Measurements from ENCODE around the gene PA2G4. TPM values are rescaled to one million over a fixed set of nuclear protein-coding genes. Genes with fewer than 3 reads are reported as not detected.
A peak's percentile ranks its signal among the peaks of the same experiment; 100 is the strongest.

The PA2G4 gene
- total and polyA plus RNA-seq, 10 of the 15 experiments (the other 5 are each of a cell fraction or from before 2014, with no cell fraction given): 148 to 514 (median 406) TPM

- WGBS (ENCODE audit: insufficient coverage, insufficient replicate concordance, low lambda C conversion rate, missing lambda C conversion rate): 1% methylated on average over 61 of the region's 61 CpGs
- H3K9me3 ChIP-seq (replicated peaks; ENCODE audit: control insufficient read depth, insufficient read depth, low read length): no peaks in the 10 kb centered on the region
- H3K4me2 ChIP-seq (ENCODE audit: control insufficient read depth, insufficient read depth): peak within 1 kb of the TSS; percentile 99
- FAIRE-seq: peak; percentile 99
- no TSS peak for BruUV-seq (replicated peaks)
- ChIA-PET SMC1A (ENCODE audit: uncharacterized antibody, unreplicated experiment) (interaction anchor here (0.6 to 4.5 kb wide), 14 partner anchors 10 to 380 kb away, joined by 3 to 50 read pairs (median 4); partner anchors contain the start of genes ESYT1, MYL6B, PA2G4 and RNF41), RAD21 (ENCODE audit: unreplicated experiment) (interaction anchor here (0.5 to 3.9 kb wide), 19 partner anchors 10 to 646 kb away, joined by 3 to 57 read pairs (median 5); partner anchors contain the start of genes ANKRD52, ESYT1, MYL6B and ORMDL2), POLR2A (interaction anchor here (0.6 to 5.5 kb wide), 22 partner anchors 9 to 528 kb away, joined by 3 to 95 read pairs (median 4); partner anchors contain the start of genes ANKRD52, ATP5F1B, CNPY2 and COQ10A), CTCF (interaction anchor here (0.5 to 4.5 kb wide), 29 partner anchors 10 to 762 kb away, joined by 3 to 121 read pairs (median 5); partner anchors contain the start of genes ANKRD52, CD63, ESYT1 and MYL6B)
- H3K36me3 ChIP-seq (ENCODE audit: control insufficient read depth in 2 of 2, insufficient read depth in 2 of 2, low read length in 1 of 2): peaks cover 0 to 3% of the 10 kb centered on the region in 2 experiments; a peak in 1 of 4 replicates
- in situ Hi-C loops (cut with MboI) (no loop called here), intact Hi-C loops (cut with micrococcal nuclease; ENCODE audit: unreplicated experiment) (loop anchor here (1.0 to 5.0 kb wide), 10 partner anchors 8 to 569 kb away; partner anchors contain the start of genes ANKRD52, CNPY2, DNAJC14 and MYL6B)
- H2AFZ ChIP-seq (ENCODE audit: control insufficient read depth, low read depth, low read length): peak within 1 kb of the TSS; percentile 74
- H3K79me2 ChIP-seq (ENCODE audit: control insufficient read depth, insufficient read depth, low read length): peaks cover 28% of the 10 kb centered on the region
- H3K27me3 ChIP-seq (replicated peaks in 1 of 2; ENCODE audit: control insufficient read depth in 2 of 2, insufficient read depth in 2 of 2, low read length in 1 of 2): no peaks in the 10 kb centered on the region
- peak within 1 kb of the TSS; percentile 79 for H3K27ac ChIP-seq (ENCODE audit: control insufficient read depth, insufficient read depth)
- H3K4me1 ChIP-seq (ENCODE audit: control insufficient read depth, insufficient read depth, low read length): peaks cover 15% of the 10 kb centered on the region
- no peaks in the 10 kb centered on the region for H4K20me1 ChIP-seq (ENCODE audit: control insufficient read depth, insufficient read depth)
- ATAC-seq: peak; percentile 86
- H3K4me3 ChIP-seq: peak within 1 kb of the TSS; percentile 90
- peak; percentile 99 for DNase-seq (ENCODE audit: low read depth, low spot score)
- peak within 1 kb of the TSS; percentile 80 for H3K9ac ChIP-seq (ENCODE audit: control insufficient read depth, insufficient read depth, low read length)
- peak; percentile 73 for TF ChIP-seq PBX3 (IDR thresholded peaks at IDR 0.05; ENCODE audit: insufficient replicate concordance, low read depth, low read length)
- TF ChIP-seq SIX5 (IDR thresholded peaks at IDR 0.05; ENCODE audit: low read depth, low read length, severe bottlenecking): peak; percentile 60
- no peak for TF ChIP-seq ZNF24 (IDR thresholded peaks at IDR 0.05)
- TF ChIP-seq ZNF207 (IDR thresholded peaks at IDR 0.05; ENCODE audit: borderline replicate concordance): peak; percentile 88
- no peak for TF ChIP-seq ZNF622 (IDR thresholded peaks at IDR 0.05)
- no peak for TF ChIP-seq USF2 (IDR thresholded peaks at IDR 0.05; ENCODE audit: borderline replicate concordance, low read depth, low read length)
- TF ChIP-seq ASH2L (IDR thresholded peaks at IDR 0.05; ENCODE audit: borderline replicate concordance, low read depth): no peak
- TF ChIP-seq IRF4 (IDR thresholded peaks at IDR 0.05; ENCODE audit: low read depth, low read length): peak; percentile 61
- no peak for TF ChIP-seq HDAC2 (IDR thresholded peaks at IDR 0.05)
- TF ChIP-seq CUX1 (IDR thresholded peaks at IDR 0.05; ENCODE audit: insufficient replicate concordance, low read depth, low read length): no peak
- peak; percentile 64; the same call in 1 of the 2 replicates for TF ChIP-seq TCF12 (IDR thresholded peaks at IDR 0.05; ENCODE audit: low read depth, low read length)
- peak; percentile 70 for TF ChIP-seq GATAD2B (conservative IDR thresholded peaks at IDR 0.05; ENCODE audit: low read depth)
- TF ChIP-seq SREBF1 (IDR thresholded peaks at IDR 0.05; ENCODE audit: low read length): peak; percentile 54; the same call in 1 of the 2 replicates
Measured at GRCh38 chr12:56117778-56118687, 13.7 kb downstream of the PA2G4 start, which contains the start of gene ZC3H10. Gene ZC3H10 (plus strand): TSS chr12:56118266. CDS start chr12:56120563, 2,297 bp downstream.
